ENCODE results near the gene OGA.

The OGA gene

GRCh38 chr10:101845893-101846292 lies 27.6 kb upstream of the OGA start:
- ChIA-PET CTCF (interaction anchor here (1.1 to 14.8 kb wide), 5 partner anchors 7 to 162 kb away, joined by 3 to 581 read pairs (median 11); no protein-coding TSS in a partner anchor), POLR2A (no interaction called here)
- no peak for TF ChIP-seq CTCF (IDR thresholded peaks at IDR 0.05; ENCODE audit: insufficient read depth, low read length, missing control alignments)
- no peak overlapping the region for H3K4me3 ChIP-seq (ENCODE audit: low read depth, low read length)
- no peak for DNase-seq (ENCODE audit: low read depth, low spot score)

- H3K4me3 ChIP-seq (ENCODE audit: low read depth, low read length), result no peak within 1 kb of the TSS
These were observed 25.1 kb upstream of the OGA start, which contains the start of gene KCNIP2 for GRCh38 chr10:101843032-101844021. Gene KCNIP2, minus strand, starts transcription at chr10:101843800. Its CDS starts 232 bp downstream, at chr10:101843568.

GRCh38 chr10:101841826-101842225 lies 23.6 kb upstream of the OGA start:
- ChIA-PET POLR2A (interaction anchor here (1.1 kb wide), 1 partner anchor 156 kb away, joined by 4 read pairs; no protein-coding TSS in a partner anchor), CTCF (interaction anchor here (0.7 to 14.8 kb wide), 40 partner anchors 8 to 627 kb away, joined by 3 to 581 read pairs (median 8); partner anchors contain the start of genes HPS6 and NPM3)
- DNase-seq (ENCODE audit: low read depth, low spot score), result no peak
- no peak overlapping the region for H3K4me3 ChIP-seq (ENCODE audit: low read depth, low read length)
- TF ChIP-seq CTCF (IDR thresholded peaks at IDR 0.05; ENCODE audit: insufficient read depth, low read length, missing control alignments), result no peak

More at GRCh38 chr10:101843032-101844021, 25.1 kb upstream of the OGA start, which contains the start of gene KCNIP2:
- peak; percentile 44 for TF ChIP-seq CTCF (IDR thresholded peaks at IDR 0.05; ENCODE audit: insufficient read depth, low read length, missing control alignments)
- ChIA-PET CTCF (interaction anchor here (0.8 to 14.8 kb wide), 9 partner anchors 8 to 228 kb away, joined by 3 to 581 read pairs (median 5); partner anchors contain the start of gene HPS6), POLR2A (no interaction called here)
- DNase-seq (ENCODE audit: low read depth, low spot score), result no peak

GRCh38 chr10:101840741-101841453 lies 22.7 kb upstream of the OGA start:
- H3K4me3 ChIP-seq (ENCODE audit: low read depth, low read length), result peak overlapping the region; percentile 45
- POLR2A ChIA-PET, result interaction anchor here (0.7 to 1.1 kb wide), 4 partner anchors 47 to 231 kb away, joined by 3 to 4 read pairs (median 3); no protein-coding TSS in a partner anchor
- TF ChIP-seq CTCF (IDR thresholded peaks at IDR 0.05; ENCODE audit: insufficient read depth, low read length, missing control alignments), result peak; percentile 99
- no peak for DNase-seq (ENCODE audit: low read depth, low spot score)
- CTCF ChIA-PET, result interaction anchor here (0.6 to 14.8 kb wide), 65 partner anchors 9 to 627 kb away, joined by 3 to 581 read pairs (median 6); partner anchors contain the start of genes ARMH3, HPS6, NPM3 and OGA

GRCh38 chr10:101840102-101840684 lies 21.9 kb upstream of the OGA start:
- H3K4me3 ChIP-seq (ENCODE audit: low read depth, low read length), result peak overlapping the region; percentile 32
- no peak for TF ChIP-seq CTCF (IDR thresholded peaks at IDR 0.05; ENCODE audit: insufficient read depth, low read length, missing control alignments)
- ChIA-PET CTCF (interaction anchor here (0.6 to 14.8 kb wide), 56 partner anchors 8 to 626 kb away, joined by 3 to 581 read pairs (median 6); partner anchors contain the start of genes ARMH3, HPS6 and OGA), POLR2A (interaction anchor here (1.1 to 1.2 kb wide), 2 partner anchors 22 to 48 kb away, joined by 3 to 7 read pairs; partner anchors contain the start of gene OGA)
- DNase-seq (ENCODE audit: low read depth, low spot score), result no peak
